CD4-positive, alpha-beta T cell treated with Interferon gamma for 1 hour (primary cell): ENCODE data around the gene PRRT2.
"Not testable (repeated sequence)": the region's sequence is repeated elsewhere in the genome, so short reads cannot be mapped to it uniquely, and the experiment has no call there.

Experiments used
- DNase-seq: peaks from one replicate; pipeline ENCODE4 v3.0.0-alpha.2; 2020

The PRRT2 gene

GRCh38 chr16:29812754-29813643 is 1.0 kb downstream of the PRRT2 start:
- no peak for DNase-seq

GRCh38 chr16:29813644-29814562 is 1.9 kb downstream of the PRRT2 start:
- DNase-seq, result no peak

- DNase-seq, result no peak
Observed at GRCh38 chr16:29814592-29814991, 2.6 kb downstream of the PRRT2 start.

- no peak for DNase-seq
Observed at GRCh38 chr16:29815032-29815721, 3.2 kb downstream of the PRRT2 start.

- DNase-seq, result peak; percentile 100
Observed at GRCh38 chr16:29815793-29816693, 4.0 kb downstream of the PRRT2 start, which contains the start of gene PAGR1. PAGR1 (plus strand) TSS chr16:29816152; CDS start chr16:29816526, 374 bp downstream.

DNA sequence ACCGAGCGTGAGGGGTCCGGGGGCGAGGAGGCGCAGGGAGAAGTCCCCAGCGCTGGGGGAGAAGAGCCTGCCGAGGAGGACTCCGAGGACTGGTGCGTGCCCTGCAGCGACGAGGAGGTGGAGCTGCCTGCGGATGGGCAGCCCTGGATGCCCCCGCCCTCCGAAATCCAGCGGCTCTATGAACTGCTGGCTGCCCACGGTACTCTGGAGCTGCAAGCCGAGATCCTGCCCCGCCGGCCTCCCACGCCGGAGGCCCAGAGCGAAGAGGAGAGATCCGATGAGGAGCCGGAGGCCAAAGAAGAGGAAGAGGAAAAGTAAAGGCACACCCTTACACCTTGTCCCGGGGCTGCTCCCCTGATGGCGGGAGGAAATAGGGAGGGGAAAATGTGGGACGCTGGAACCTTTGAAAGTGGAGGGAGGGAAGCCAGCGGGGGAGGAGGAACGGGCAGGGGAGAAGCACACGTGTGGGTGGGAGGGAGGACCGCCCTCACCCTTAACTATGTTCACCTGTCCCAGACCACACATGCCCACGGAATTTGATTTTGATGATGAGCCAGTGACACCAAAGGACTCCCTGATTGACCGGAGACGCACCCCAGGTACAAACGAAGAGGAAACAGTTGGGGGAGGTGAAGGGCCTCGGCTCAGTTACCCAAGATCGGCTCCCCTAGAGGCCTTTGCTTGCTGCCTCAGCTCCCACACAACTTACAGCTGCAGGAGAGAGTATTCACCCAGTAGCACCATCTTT is 4.9 kb downstream of the PRRT2 start:
- peak; percentile 41 for DNase-seq

GRCh38 chr16:29818082-29818481 is 6.1 kb downstream of the PRRT2 start:
- DNase-seq, result no peak

GRCh38 chr16:29819506-29819905 is 7.5 kb downstream of the PRRT2 start:
- no peak for DNase-seq

DNA sequence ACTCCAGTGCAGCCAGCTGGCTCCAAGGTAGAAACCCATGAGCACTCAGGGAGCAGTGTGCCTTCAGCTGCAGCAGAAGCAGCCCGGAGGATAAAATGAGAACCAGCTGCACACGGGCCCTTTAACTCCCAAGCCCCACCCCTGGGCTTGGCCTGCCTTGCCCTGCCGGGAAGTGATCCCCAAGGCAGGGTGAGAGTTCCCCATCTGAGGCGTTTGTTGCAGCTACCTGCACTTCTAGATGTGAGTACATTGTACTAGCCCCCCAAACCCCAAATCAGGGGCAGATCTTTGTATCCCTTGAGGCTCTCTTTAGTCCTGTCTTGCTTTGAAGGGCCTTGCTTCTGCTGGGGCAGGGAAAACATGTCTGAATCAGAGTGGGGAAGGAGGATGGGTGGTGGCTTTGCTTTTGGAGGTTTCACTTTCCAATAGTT is 8.3 kb downstream of the PRRT2 start, which contains the start of gene MVP:
TSS of gene MVP (plus strand) at position 192 of the 431 bp plus-strand sequence. CDS start 10,088 bp downstream, outside the sequence.
- DNase-seq, result peak; percentile 50

GRCh38 chr16:29820730-29821642 is 9.0 kb downstream of the PRRT2 start:
- DNase-seq, result peak; percentile 55

DNA sequence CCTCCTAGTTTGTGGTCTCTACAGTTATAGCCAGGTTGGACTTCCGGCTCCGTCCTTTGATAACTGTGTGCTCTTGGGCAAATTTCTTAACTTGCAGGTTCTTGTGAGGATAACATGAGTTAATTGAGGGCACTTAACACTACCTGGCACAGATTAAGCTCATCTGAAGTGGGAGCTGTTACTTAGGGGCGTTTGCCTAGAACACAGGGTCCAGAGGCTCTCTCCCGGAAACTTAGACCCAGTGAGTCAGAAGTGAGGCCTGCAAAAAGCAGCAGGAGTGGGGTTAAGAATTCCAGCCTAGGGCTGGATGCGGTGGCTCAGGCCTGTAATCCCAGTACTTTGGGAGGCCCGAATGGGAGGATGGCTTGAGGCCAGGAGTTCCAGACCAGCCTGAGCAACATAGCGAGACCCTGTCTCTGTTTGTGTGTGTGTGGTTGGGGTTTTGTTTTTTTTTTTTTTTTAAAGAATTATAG is 9.7 kb downstream of the PRRT2 start:
- no peak for DNase-seq

- DNase-seq, result no peak
Observed at GRCh38 chr16:29824589-29825144, 12.7 kb downstream of the PRRT2 start.

DNA sequence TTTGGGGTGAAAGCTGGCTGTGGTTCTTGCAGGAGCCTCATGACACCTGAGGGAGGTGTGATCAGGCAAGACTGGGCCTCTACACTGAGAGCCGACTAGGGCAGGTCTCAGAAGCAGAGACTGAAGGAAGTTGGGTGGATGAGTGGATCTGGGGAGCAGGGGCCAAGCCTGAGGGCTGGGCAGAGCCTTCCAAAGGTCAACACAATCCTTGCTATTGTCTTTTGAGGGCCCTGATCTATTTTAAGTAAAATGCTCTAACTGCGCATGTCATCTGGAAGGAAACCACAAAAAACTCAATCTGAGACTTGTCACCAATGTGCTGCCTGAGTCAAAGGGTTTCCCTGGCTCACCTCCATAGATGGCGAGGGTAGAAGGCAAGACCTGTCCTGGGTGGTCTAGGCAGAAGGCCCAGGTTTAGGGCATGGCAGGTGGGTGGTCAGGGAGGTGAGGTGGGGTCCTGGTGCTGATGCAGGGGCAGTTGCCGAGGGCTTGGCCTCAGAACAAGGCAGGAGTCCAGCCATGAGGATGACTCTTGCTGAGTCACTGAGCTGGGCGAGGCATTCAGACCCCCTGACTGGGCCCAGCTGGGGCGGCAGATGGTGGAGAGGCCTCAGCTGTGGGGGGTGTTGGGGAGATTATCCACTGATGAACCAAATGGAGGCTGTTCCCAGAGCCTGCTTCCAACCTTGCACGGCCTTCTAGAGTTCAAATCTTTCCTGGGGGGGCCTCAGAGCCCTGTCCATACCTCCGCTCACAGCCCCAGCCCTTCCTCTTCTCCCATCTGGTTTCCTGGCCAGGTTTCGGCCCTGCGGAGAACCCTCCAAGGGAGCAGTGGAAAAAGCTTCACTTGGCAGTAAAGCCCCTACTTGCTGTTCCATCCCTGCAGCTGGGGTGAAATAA is 13.4 kb downstream of the PRRT2 start:
- DNase-seq, result no peak

- no peak for DNase-seq
Observed at GRCh38 chr16:29826342-29826695, 14.3 kb downstream of the PRRT2 start.

GRCh38 chr16:29830774-29831173 is 18.8 kb downstream of the PRRT2 start:
- DNase-seq, result no peak

GRCh38 chr16:29831490-29831889 is 19.5 kb downstream of the PRRT2 start:
- DNase-seq, result no peak

DNA sequence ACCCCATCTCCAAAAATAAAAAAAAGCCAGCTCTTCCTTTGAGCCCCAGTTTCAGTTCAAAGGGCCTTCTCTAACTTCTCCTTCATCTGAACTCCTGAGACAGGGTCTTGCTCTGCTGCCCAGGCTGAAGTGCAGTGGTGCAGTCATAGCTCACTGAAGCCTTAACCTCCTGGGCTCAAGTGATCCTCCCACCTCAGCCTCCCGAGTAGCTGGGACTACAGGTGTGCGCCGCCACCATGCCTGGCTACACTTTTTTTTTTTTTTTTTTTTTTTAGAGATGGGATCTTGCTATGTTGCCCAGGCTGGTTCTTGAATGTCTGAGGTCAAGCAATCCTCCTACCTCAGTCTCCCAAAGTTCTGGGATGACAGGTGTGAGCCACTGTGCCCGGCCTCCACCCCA is 21.2 kb downstream of the PRRT2 start:
- not testable (repeated sequence) for DNase-seq

- no peak for DNase-seq
Observed at GRCh38 chr16:29834079-29834478, 22.1 kb downstream of the PRRT2 start.
